CD4-positive, alpha-beta T cell (primary cell): ENCODE measurements around the gene NOXA1. TPM values are rescaled to one million over a fixed set of nuclear protein-coding genes. Genes with fewer than 3 reads are reported as not detected.

Experiments
- ATAC-seq: fragments of 200-7000 bp; cut with Tn5 transposase; one replicate; pipeline ENCODE4 v1.10.0; 2022; ENCODE audit warnings: mild to moderate bottlenecking; ENCODE audit not compliant: poor library complexity
- CTCF ChIA-PET: fragments of 350-600 bp; sonication (Branson Sonifier 250); formaldehyde crosslinking; loops from one replicate; lab custom pipeline; 2021; ENCODE audit warnings: antibody characterized with exemption, inconsistent platforms; lab: Charles Lee
- POLR2A ChIA-PET: fragments of 350-600 bp; sonication (Branson Sonifier 250); formaldehyde crosslinking; loops from one replicate; lab custom pipeline; 2021; ENCODE audit warnings: antibody characterized with exemption, inconsistent platforms; lab: Charles Lee
- DNase-seq, 14 experiments: peaks; one replicate each; pipeline ENCODE4 v3.0.0-alpha.2; 2013 to 2020; ENCODE audit warnings: mixed read lengths in 2 of 14
- H3K27ac ChIP-seq, 2 donors: one replicate each; pipeline versions ENCODE4 v1.5.1 to v1.7.0; 2013; ENCODE audit warnings: low read length in 2 of 2, low read depth in 1 of 2, mild to moderate bottlenecking in 1 of 2
- H3K27me3 ChIP-seq, 2 experiments: 1 replicate in 1 of 2; 2 replicates in 1 of 2; pipeline versions ENCODE4 v1.6.1 to v1.7.0; 2013; ENCODE audit warnings: low read length in 2 of 2, control low read depth in 1 of 2, mild to moderate bottlenecking in 1 of 2, moderate library complexity in 1 of 2; ENCODE audit not compliant: insufficient read depth in 2 of 2, control insufficient read depth in 1 of 2
- H3K36me3 ChIP-seq: one replicate; pipeline ENCODE4 v1.6.1; 2013; ENCODE audit warnings: low read length, control low read depth; ENCODE audit not compliant: insufficient read depth
- H3K4me1 ChIP-seq: one replicate; pipeline ENCODE4 v1.6.1; 2013; ENCODE audit warnings: low read length, control low read depth; ENCODE audit not compliant: insufficient read depth
- H3K4me3 ChIP-seq: one replicate; pipeline ENCODE4 v1.5.1; 2013; ENCODE audit warnings: mild to moderate bottlenecking, low read length, moderate library complexity
- H3K9me3 ChIP-seq, 2 experiments: 1 replicate in 1 of 2; 2 replicates in 1 of 2; pipeline versions ENCODE4 v1.6.1 to v1.7.0; 2013; ENCODE audit warnings: low read length in 2 of 2, mild to moderate bottlenecking in 2 of 2, control low read depth in 1 of 2, moderate library complexity in 1 of 2; ENCODE audit not compliant: control insufficient read depth in 1 of 2, insufficient read depth in 1 of 2
- H3K27ac Mint-ChIP-seq: one replicate; pipeline ENCODE4 v1.8.0; 2020; ENCODE audit warnings: mixed read lengths
- H3K27me3 Mint-ChIP-seq: one replicate; pipeline ENCODE4 v1.8.0; 2021; ENCODE audit warnings: mixed read lengths
- H3K36me3 Mint-ChIP-seq: one replicate; pipeline ENCODE4 v1.8.0; 2021; ENCODE audit warnings: low read depth, mixed read lengths
- H3K4me1 Mint-ChIP-seq: one replicate; pipeline ENCODE4 v1.8.0; 2021; ENCODE audit warnings: low read depth, mixed read lengths
- H3K4me3 Mint-ChIP-seq: one replicate; pipeline ENCODE4 v1.8.0; 2020; ENCODE audit warnings: mild to moderate bottlenecking, mixed read lengths
- H3K9me3 Mint-ChIP-seq: one replicate; pipeline ENCODE4 v1.8.0; 2020; ENCODE audit warnings: mixed read lengths
- intact Hi-C, 2 experiments: fragments of 100-400 bp; cut with DNase I in 1 of 2; cut with micrococcal nuclease in 1 of 2; formaldehyde crosslinking; loops; one replicate each; pipeline versions ENCODE4 v1.15.1 to v1.9.0; 2023 to 2025; cut with DNase I, micrococcal nuclease
- total RNA-seq, 174 experiments: library from RNA in 2 of 174; stranded (reverse) in 2 of 174; gene quantifications; one replicate each; pipeline ENCODE4 v1.2.3 and lab custom pipeline; 2021 to 2026
- TF ChIP-seq, protein P1 (sequence below): fragments of 200-600 bp; IDR thresholded peaks from one replicate; pipeline ENCODE4 v1.8.0; 2022; ENCODE audit warnings: antibody characterized with exemption, mild to moderate bottlenecking

Gene NOXA1
- total RNA-seq, 2 experiments from 2014 or later, result 6.7 to 7.7 TPM

DNA sequence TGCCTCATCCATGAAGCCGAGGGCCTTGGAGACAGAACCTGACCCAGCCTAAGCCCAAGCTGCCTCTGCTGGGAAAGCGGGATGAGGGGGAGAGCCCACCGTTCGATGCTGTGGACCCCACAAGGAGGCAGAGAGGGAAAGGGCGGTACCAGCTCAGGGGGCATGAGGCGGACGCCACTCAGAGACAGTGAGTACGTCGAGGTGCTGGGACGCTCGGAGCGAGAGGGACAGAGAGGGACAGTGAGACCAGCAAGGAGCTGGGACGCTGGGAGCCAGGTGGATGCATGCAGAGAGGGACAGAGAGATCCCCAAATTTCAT lies 33.8 kb upstream of the NOXA1 start:
- DNase-seq (no peak), ATAC-seq (no peak)
- ChIA-PET POLR2A (no interaction called here), CTCF (no interaction called here)
- H3K36me3 Mint-ChIP-seq, result no peaks in the 10 kb centered on the region
- peaks cover 22% of the 10 kb centered on the region for H3K4me1 ChIP-seq
- no peaks in the 10 kb centered on the region for H3K9me3 Mint-ChIP-seq
- TF ChIP-seq, protein P1, sequence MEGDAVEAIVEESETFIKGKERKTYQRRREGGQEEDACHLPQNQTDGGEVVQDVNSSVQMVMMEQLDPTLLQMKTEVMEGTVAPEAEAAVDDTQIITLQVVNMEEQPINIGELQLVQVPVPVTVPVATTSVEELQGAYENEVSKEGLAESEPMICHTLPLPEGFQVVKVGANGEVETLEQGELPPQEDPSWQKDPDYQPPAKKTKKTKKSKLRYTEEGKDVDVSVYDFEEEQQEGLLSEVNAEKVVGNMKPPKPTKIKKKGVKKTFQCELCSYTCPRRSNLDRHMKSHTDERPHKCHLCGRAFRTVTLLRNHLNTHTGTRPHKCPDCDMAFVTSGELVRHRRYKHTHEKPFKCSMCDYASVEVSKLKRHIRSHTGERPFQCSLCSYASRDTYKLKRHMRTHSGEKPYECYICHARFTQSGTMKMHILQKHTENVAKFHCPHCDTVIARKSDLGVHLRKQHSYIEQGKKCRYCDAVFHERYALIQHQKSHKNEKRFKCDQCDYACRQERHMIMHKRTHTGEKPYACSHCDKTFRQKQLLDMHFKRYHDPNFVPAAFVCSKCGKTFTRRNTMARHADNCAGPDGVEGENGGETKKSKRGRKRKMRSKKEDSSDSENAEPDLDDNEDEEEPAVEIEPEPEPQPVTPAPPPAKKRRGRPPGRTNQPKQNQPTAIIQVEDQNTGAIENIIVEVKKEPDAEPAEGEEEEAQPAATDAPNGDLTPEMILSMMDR, result no peak
- no peaks in the 10 kb centered on the region for H3K27me3 ChIP-seq
- peak overlapping the region; percentile 12 for H3K27ac Mint-ChIP-seq
- peaks cover 12% of the 10 kb centered on the region for H3K4me1 Mint-ChIP-seq
- no peak overlapping the region for H3K4me3 ChIP-seq
- no peaks in the 10 kb centered on the region for H3K27me3 Mint-ChIP-seq
- no peak overlapping the region for H3K27ac ChIP-seq
- H3K36me3 ChIP-seq, result peaks cover 4% of the 10 kb centered on the region
- intact Hi-C loops, result no loop called here
- H3K4me3 Mint-ChIP-seq, result no peak overlapping the region
- H3K9me3 ChIP-seq, result no peaks in the 10 kb centered on the region

DNA sequence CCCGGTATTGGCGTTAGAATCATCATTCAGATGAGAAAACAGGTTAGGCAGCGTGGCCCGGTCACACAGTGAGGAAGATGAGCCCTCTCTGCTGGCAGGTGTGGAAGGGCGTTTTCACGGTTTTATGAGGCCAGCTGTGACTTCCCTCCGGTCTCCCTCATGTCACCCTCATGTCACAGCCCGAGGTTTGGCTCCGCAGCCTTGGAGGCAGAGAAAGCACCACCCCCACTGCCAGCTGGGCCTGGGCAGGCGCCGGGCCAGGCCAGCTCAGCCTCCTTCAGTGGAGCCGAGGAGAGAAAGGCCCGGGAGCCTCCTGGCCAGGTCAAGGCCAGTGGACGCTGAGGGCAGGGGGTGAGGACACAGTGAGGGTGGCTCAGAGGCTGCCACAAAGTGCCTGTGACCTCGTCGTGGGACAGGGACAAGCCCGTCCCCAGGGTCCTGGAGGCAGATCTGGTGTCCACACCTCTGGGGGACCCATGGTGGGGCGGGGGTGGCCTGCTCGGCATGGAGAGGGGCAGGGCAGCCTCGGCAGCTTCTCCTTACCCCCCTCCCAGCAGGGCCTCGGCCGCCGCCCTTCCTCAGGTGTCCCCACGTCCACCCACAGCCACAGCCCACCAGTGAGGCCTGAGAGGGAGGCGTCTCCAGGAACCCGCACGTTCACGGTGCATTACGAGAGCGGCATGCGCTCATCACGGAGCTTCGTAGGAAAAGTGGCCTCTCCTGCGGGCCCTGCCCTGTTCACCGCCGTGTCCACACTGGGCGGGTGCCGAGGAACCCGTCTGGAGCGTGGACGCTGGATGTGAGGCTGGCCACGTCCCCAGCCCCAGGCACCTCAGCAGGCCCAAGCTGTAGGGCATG lies 32.4 kb upstream of the NOXA1 start:
- H3K27ac ChIP-seq, result no peak overlapping the region
- peak in 1 of 14 experiments; percentile 21 for DNase-seq
- Mint-ChIP-seq H3K4me3 (no peak overlapping the region), H3K4me1 (peaks cover 9% of the 10 kb centered on the region), H3K9me3 (no peaks in the 10 kb centered on the region), H3K27ac (peak overlapping the region; percentile 71), H3K36me3 (no peaks in the 10 kb centered on the region), H3K27me3 (no peaks in the 10 kb centered on the region)
- H3K27me3 ChIP-seq, result no peaks in the 10 kb centered on the region
- intact Hi-C loops, result no loop called here
- TF ChIP-seq, protein P1, result no peak
- H3K4me1 ChIP-seq, result peaks cover 22% of the 10 kb centered on the region
- no peaks in the 10 kb centered on the region for H3K9me3 ChIP-seq
- ChIA-PET POLR2A (no interaction called here), CTCF (no interaction called here)
- no peak overlapping the region for H3K4me3 ChIP-seq
- peaks cover 4% of the 10 kb centered on the region for H3K36me3 ChIP-seq
- no peak for ATAC-seq

DNA sequence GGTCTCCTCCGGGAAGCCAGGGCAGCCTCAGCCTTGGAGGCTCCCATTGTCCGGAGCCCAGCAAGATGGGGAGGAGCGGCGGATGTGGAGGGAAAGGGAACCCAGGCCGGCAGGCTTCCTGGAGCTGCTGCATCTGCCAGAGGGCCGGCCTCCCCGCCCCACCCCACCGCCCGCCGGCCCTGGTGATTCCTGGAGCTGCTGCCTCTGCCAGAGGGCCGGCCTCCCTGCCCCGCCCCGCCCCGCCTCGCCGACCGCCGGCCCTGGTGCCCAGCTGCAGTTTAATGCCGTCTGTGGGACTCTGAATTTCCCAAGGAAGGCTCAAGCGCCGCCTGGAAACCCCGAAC lies 31.8 kb upstream of the NOXA1 start:
- H3K4me3 ChIP-seq, result no peak overlapping the region
- H3K27ac ChIP-seq, result no peak overlapping the region
- POLR2A ChIA-PET, result no interaction called here
- H3K27ac Mint-ChIP-seq, result no peak overlapping the region
- TF ChIP-seq, protein P1, result no peak
- H3K4me3 Mint-ChIP-seq, result no peak overlapping the region
- peaks cover 9% of the 10 kb centered on the region for H3K4me1 Mint-ChIP-seq
- H3K9me3 Mint-ChIP-seq, result no peaks in the 10 kb centered on the region
- CTCF ChIA-PET, result no interaction called here
- H3K4me1 ChIP-seq, result peaks cover 20% of the 10 kb centered on the region
- intact Hi-C loops, result no loop called here
- ATAC-seq (no peak), DNase-seq (no peak)
- H3K9me3 ChIP-seq, result no peaks in the 10 kb centered on the region
- H3K36me3 ChIP-seq, result peaks cover 4% of the 10 kb centered on the region
- no peaks in the 10 kb centered on the region for H3K36me3 Mint-ChIP-seq
- no peaks in the 10 kb centered on the region for H3K27me3 ChIP-seq
- no peaks in the 10 kb centered on the region for H3K27me3 Mint-ChIP-seq
